Measurements from ENCODE around the gene PDHX. TPM values are rescaled to one million over a fixed set of nuclear protein-coding genes. Genes with fewer than 3 reads are reported as not detected.

The PDHX gene
- total RNA-seq, 1 donor from 2014 or later: 30.5 TPM

DNA sequence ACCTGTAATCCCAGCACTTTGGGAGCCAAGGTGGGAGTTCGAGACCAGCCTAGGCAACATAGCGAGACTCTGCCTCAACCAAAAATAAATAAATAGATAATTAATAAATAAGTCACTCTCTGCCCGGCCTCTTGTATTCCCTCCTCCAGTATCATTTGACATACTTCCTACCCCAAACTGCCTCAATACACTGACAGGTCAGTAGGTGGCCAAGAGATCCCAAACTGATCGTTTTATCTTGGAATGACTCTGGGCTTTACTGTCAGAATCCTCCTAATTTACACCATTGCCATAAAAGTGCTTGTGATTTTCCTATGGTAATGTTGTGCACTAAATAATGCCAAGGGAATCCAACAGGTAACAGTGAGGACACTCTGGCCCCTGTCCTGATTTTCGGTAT lies 94.2 kb downstream of the PDHX start:
- Histone ChIP-seq H3K27me3 (ENCODE audit: control insufficient read depth, insufficient read depth, low read length) (no peaks in the 10 kb centered on the region), H3K4me3 (ENCODE audit: low read depth, low read length) (no peak overlapping the region), H3K36me3 (ENCODE audit: control insufficient read depth, insufficient read depth, low read length) (no peaks in the 10 kb centered on the region)
- TF ChIP-seq, protein P1, sequence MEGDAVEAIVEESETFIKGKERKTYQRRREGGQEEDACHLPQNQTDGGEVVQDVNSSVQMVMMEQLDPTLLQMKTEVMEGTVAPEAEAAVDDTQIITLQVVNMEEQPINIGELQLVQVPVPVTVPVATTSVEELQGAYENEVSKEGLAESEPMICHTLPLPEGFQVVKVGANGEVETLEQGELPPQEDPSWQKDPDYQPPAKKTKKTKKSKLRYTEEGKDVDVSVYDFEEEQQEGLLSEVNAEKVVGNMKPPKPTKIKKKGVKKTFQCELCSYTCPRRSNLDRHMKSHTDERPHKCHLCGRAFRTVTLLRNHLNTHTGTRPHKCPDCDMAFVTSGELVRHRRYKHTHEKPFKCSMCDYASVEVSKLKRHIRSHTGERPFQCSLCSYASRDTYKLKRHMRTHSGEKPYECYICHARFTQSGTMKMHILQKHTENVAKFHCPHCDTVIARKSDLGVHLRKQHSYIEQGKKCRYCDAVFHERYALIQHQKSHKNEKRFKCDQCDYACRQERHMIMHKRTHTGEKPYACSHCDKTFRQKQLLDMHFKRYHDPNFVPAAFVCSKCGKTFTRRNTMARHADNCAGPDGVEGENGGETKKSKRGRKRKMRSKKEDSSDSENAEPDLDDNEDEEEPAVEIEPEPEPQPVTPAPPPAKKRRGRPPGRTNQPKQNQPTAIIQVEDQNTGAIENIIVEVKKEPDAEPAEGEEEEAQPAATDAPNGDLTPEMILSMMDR (IDR thresholded peaks at IDR 0.05; ENCODE audit: insufficient read depth, low read length, poor library complexity, severe bottlenecking): no peak
- DNase-seq (ENCODE audit: low read depth): no peak

DNA sequence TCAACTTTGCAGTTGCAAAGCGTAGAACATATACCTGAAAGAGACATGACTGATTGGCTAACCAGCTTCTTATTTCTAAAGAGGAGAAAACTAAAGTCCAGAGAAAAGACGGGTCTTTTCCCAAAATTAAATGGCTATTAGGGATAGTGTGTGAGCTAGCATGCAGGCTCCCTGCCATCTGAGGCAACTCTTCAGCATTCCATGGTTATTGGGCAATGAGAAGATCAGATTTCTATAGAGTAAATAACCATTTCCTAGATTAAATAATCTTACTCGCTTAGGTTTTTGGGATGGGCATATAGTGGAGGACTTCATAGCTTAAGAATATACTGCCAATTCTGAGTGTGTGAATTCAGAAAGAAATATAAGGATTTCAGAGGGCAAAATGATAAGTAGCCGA lies 95.0 kb downstream of the PDHX start:
- DNase-seq (ENCODE audit: low read depth): no peak
- Histone ChIP-seq H3K27me3 (ENCODE audit: control insufficient read depth, insufficient read depth, low read length) (no peaks in the 10 kb centered on the region), H3K4me3 (ENCODE audit: low read depth, low read length) (no peak overlapping the region), H3K36me3 (ENCODE audit: control insufficient read depth, insufficient read depth, low read length) (no peaks in the 10 kb centered on the region)
- TF ChIP-seq, protein P1 (IDR thresholded peaks at IDR 0.05; ENCODE audit: insufficient read depth, low read length, poor library complexity, severe bottlenecking): no peak

DNA sequence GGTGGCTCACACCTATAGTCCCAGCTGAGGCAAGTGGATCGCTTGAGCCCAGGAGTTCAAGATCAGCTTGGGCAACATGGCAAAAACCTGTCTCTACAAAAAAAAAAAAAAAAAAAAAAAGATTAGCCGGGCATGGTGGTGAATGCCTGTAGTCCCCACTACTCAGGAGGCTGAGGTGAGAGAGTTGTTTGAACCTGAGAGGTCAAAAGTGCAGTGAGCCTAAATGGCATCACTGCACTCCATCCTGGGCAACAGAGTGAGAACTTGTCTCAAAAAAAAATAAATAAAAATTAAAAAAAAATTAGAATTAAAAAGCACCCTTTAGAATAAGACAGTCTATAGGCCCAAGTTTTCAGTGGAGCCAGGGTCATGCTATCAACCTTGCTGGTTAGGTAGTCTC lies 95.5 kb downstream of the PDHX start:
- TF ChIP-seq, protein P1 (IDR thresholded peaks at IDR 0.05; ENCODE audit: insufficient read depth, low read length, poor library complexity, severe bottlenecking): no peak
- Histone ChIP-seq H3K36me3 (ENCODE audit: control insufficient read depth, insufficient read depth, low read length) (no peaks in the 10 kb centered on the region), H3K4me3 (ENCODE audit: low read depth, low read length) (no peak overlapping the region), H3K27me3 (ENCODE audit: control insufficient read depth, insufficient read depth, low read length) (no peaks in the 10 kb centered on the region)
- no peak for DNase-seq (ENCODE audit: low read depth)

DNA sequence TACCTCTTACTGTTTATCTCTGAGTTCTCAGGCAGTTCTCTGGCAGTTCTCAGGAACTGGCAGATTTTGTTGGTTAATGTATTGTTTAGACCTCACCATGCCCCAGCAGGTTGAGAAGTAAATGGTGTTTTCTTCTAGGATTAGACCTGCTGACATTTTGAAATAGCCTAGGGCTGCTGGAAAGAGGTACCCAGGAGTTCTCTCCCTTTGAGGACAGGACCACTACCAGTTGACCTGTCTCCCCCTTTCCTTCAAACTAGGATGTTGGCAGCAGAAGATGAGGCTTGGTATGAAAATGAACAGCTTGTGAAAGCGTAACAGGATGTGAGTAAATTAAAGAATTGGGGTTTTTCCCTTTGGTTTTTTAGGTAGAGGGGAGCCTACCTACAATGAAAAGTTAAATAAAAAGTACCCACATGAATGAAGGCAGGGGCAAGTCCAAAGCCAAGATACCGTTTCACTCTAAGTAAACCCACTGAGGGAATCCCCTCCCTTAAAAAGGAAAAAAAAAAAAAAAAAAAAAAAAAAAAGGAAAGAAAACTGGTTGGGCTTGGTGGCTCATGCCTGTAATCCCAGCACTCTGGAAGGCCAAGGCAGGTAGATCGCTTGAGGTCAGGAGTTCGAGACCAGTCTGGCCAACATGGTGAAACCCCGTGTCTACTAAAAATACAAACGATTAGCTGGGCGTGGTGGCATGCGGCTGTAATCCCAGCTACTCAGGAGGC lies 96.2 kb downstream of the PDHX start:
- no peaks in the 10 kb centered on the region for H3K27me3 ChIP-seq (ENCODE audit: control insufficient read depth, insufficient read depth, low read length)
- no peaks in the 10 kb centered on the region for H3K36me3 ChIP-seq (ENCODE audit: control insufficient read depth, insufficient read depth, low read length)
- DNase-seq (ENCODE audit: low read depth): no peak
- TF ChIP-seq, protein P1 (IDR thresholded peaks at IDR 0.05; ENCODE audit: insufficient read depth, low read length, poor library complexity, severe bottlenecking): no peak
- H3K4me3 ChIP-seq (ENCODE audit: low read depth, low read length): no peak overlapping the region

DNA sequence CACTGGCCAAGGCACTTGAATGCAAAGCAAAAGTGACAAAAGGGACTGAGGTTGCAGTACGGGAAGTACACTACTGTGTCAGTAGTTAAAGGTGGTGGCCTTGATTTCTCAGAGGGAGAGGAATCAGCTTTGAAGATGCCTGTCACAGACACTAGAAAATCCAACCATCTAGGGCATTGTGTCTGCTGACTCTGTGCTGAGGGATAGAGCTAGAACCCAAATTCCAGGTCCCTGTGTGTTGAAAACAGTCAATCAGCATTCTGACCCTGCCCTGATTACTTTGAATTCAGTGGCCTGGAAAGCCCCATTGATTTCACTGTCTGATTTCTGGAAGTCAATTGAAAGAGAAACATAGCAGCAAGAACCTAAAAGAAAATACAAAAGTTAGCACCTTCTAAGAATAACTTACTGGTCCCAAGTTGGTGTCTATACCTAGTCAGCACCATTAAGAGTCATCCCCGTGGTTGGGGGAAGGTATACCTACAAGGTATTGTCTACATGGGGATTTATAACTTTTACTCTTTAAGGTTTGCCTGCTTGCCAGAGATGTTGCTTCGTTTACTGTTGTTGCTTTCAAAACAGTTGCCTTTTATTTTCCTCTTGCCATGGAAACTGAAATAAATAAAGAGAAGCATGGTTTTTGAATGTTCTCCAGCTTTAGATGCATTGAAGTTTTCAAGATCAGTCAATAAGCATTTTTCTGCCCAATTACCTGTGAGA lies 97.3 kb downstream of the PDHX start:
- no peak for DNase-seq (ENCODE audit: low read depth)
- Histone ChIP-seq H3K4me3 (ENCODE audit: low read depth, low read length) (no peak overlapping the region), H3K27me3 (ENCODE audit: control insufficient read depth, insufficient read depth, low read length) (no peaks in the 10 kb centered on the region), H3K36me3 (ENCODE audit: control insufficient read depth, insufficient read depth, low read length) (no peaks in the 10 kb centered on the region)
- TF ChIP-seq, protein P1 (IDR thresholded peaks at IDR 0.05; ENCODE audit: insufficient read depth, low read length, poor library complexity, severe bottlenecking): no peak

Data from kidney epithelial cell (primary cell).